OCI-LY7 (cell line): ENCODE data around the gene NDC80.

Experiments
- CTCF ChIP-seq: fragments of 200-600 bp; sonication (generic); conservative IDR thresholded peaks from 2 replicates; pipeline ENCODE4 v1.5.1; 2014; ENCODE audit warnings: mild to moderate bottlenecking, antibody characterized with exemption, low read length, moderate library complexity, mixed read lengths
- EZH2phosphoT487 ChIP-seq: fragments of 200-600 bp; sonication (generic); IDR thresholded peaks from 2 replicates; pipeline ENCODE4 v1.6.1; 2018; ENCODE audit warnings: low read depth, borderline replicate concordance, mild to moderate bottlenecking, mixed run types, antibody characterized with exemption, low read length, moderate library complexity, mixed read lengths

GRCh38 chr18:2569338-2570207 is 1.8 kb upstream of the NDC80 start:
- TF ChIP-seq CTCF, result no peak
- TF ChIP-seq EZH2phosphoT487, result no peak
